Measurements from ENCODE around the gene PDE7B.

Gene PDE7B

GRCh38 chr6:135826236-135826804 lies 25.2 kb upstream of the PDE7B start:
- no peak overlapping the region for H3K9ac ChIP-seq (ENCODE audit: low read depth, low read length, poor library complexity, severe bottlenecking)
- no peaks in the 10 kb centered on the region for H3K4me1 ChIP-seq (ENCODE audit: insufficient read depth, low read length, poor library complexity, severe bottlenecking)
- H3K36me3 ChIP-seq (ENCODE audit: insufficient read depth, low read length): no peaks in the 10 kb centered on the region
- H3K79me2 ChIP-seq (ENCODE audit: insufficient read depth, low read length): no peaks in the 10 kb centered on the region
- H4K20me1 ChIP-seq (ENCODE audit: insufficient read depth, low read length, poor library complexity, severe bottlenecking): no peaks in the 10 kb centered on the region
- no peaks in the 10 kb centered on the region for H3K9me2 ChIP-seq (replicated peaks; ENCODE audit: low read depth, low read length)
- no peak overlapping the region for H3K4me2 ChIP-seq (ENCODE audit: low read depth, low read length, poor library complexity, severe bottlenecking)
- TF ChIP-seq CTCF (conservative IDR thresholded peaks at IDR 0.05; ENCODE audit: low read length): no peak
- TF ChIP-seq EZH2phosphoT487 (IDR thresholded peaks at IDR 0.05; ENCODE audit: borderline replicate concordance): no peak
- no peaks in the 10 kb centered on the region for H3F3A ChIP-seq (ENCODE audit: low read depth)
- peaks cover 26% of the 10 kb centered on the region for H3K27me3 ChIP-seq (ENCODE audit: insufficient read depth, low read length, poor library complexity, severe bottlenecking)
- H2AFZ ChIP-seq (ENCODE audit: low read length): no peak overlapping the region
- H3K4me3 ChIP-seq (ENCODE audit: low read length, poor library complexity, severe bottlenecking): no peak overlapping the region
- no peaks in the 10 kb centered on the region for H3K9me3 ChIP-seq (ENCODE audit: insufficient read depth, low read depth, low read length)

GRCh38 chr6:135828021-135828420 lies 23.5 kb upstream of the PDE7B start:
- H2AFZ ChIP-seq (ENCODE audit: low read length): no peak overlapping the region
- H3K4me2 ChIP-seq (ENCODE audit: low read depth, low read length, poor library complexity, severe bottlenecking): no peak overlapping the region
- H3K9me3 ChIP-seq (ENCODE audit: insufficient read depth, low read depth, low read length): no peaks in the 10 kb centered on the region
- TF ChIP-seq EZH2phosphoT487 (IDR thresholded peaks at IDR 0.05; ENCODE audit: borderline replicate concordance) (no peak), CTCF (conservative IDR thresholded peaks at IDR 0.05; ENCODE audit: low read length) (no peak)
- H3K9me2 ChIP-seq (replicated peaks; ENCODE audit: low read depth, low read length): no peaks in the 10 kb centered on the region
- no peaks in the 10 kb centered on the region for H3F3A ChIP-seq (ENCODE audit: low read depth)
- no peaks in the 10 kb centered on the region for H3K4me1 ChIP-seq (ENCODE audit: insufficient read depth, low read length, poor library complexity, severe bottlenecking)
- H3K4me3 ChIP-seq (ENCODE audit: low read length, poor library complexity, severe bottlenecking): no peak overlapping the region
- H3K9ac ChIP-seq (ENCODE audit: low read depth, low read length, poor library complexity, severe bottlenecking): no peak overlapping the region
- no peaks in the 10 kb centered on the region for H4K20me1 ChIP-seq (ENCODE audit: insufficient read depth, low read length, poor library complexity, severe bottlenecking)
- H3K36me3 ChIP-seq (ENCODE audit: insufficient read depth, low read length): no peaks in the 10 kb centered on the region
- no peaks in the 10 kb centered on the region for H3K79me2 ChIP-seq (ENCODE audit: insufficient read depth, low read length)
- peaks cover 44% of the 10 kb centered on the region for H3K27me3 ChIP-seq (ENCODE audit: insufficient read depth, low read length, poor library complexity, severe bottlenecking)

- Histone ChIP-seq H3K36me3 (ENCODE audit: insufficient read depth, low read length) (no peaks in the 10 kb centered on the region), H3K4me3 (ENCODE audit: low read length, poor library complexity, severe bottlenecking) (no peak overlapping the region), H3K9me2 (replicated peaks; ENCODE audit: low read depth, low read length) (no peaks in the 10 kb centered on the region), H4K20me1 (ENCODE audit: insufficient read depth, low read length, poor library complexity, severe bottlenecking) (no peaks in the 10 kb centered on the region), H3K9ac (ENCODE audit: low read depth, low read length, poor library complexity, severe bottlenecking) (no peak overlapping the region), H3F3A (ENCODE audit: low read depth) (no peaks in the 10 kb centered on the region), H2AFZ (ENCODE audit: low read length) (no peak overlapping the region), H3K79me2 (ENCODE audit: insufficient read depth, low read length) (no peaks in the 10 kb centered on the region), H3K9me3 (ENCODE audit: insufficient read depth, low read depth, low read length) (no peaks in the 10 kb centered on the region), H3K4me2 (ENCODE audit: low read depth, low read length, poor library complexity, severe bottlenecking) (no peak overlapping the region), H3K4me1 (ENCODE audit: insufficient read depth, low read length, poor library complexity, severe bottlenecking) (peaks cover 10% of the 10 kb centered on the region), H3K27me3 (ENCODE audit: insufficient read depth, low read length, poor library complexity, severe bottlenecking) (peaks cover 60% of the 10 kb centered on the region)
- TF ChIP-seq EZH2phosphoT487 (IDR thresholded peaks at IDR 0.05; ENCODE audit: borderline replicate concordance): no peak
- TF ChIP-seq CTCF (conservative IDR thresholded peaks at IDR 0.05; ENCODE audit: low read length): no peak
Measured at GRCh38 chr6:135830452-135830881, 21.0 kb upstream of the PDE7B start.
